Panc1 (cell line): ENCODE measurements around the gene LOXL3. TPM values are rescaled to one million over a fixed set of nuclear protein-coding genes. Genes with fewer than 3 reads are reported as not detected.

Source experiments
- ATAC-seq: fragments of 200-7000 bp; cut with Tn5 transposase; 2 replicates; pipeline ENCODE4 v1.9.1; 2020; ENCODE audit warnings: mild to moderate bottlenecking, moderate library complexity
- BruUV-seq: library from RNA; stranded (reverse); fragments of 400-500 nt; replicated peaks from 2 replicates; lab custom pipeline; 2021; lab: Mats Ljungman, UMichigan
- CTCF ChIA-PET: fragments of 300-600 bp; sonication (Branson Sonifier 250); formaldehyde crosslinking; loops from one replicate; lab custom pipeline; 2022; ENCODE audit warnings: antibody characterized with exemption; lab: Charles Lee
- POLR2A ChIA-PET: fragments of 300-600 bp; sonication (Branson Sonifier 250); formaldehyde crosslinking; loops from one replicate; lab custom pipeline; 2022; ENCODE audit warnings: antibody characterized with exemption; lab: Charles Lee
- DNase-seq: peaks from one replicate; pipeline ENCODE4 v3.0.0-alpha.2; 2010; ENCODE audit warnings: low read depth, low spot score
- H3K27ac ChIP-seq: 2 replicates; pipeline ENCODE4 v1.5.1; 2011; ENCODE audit warnings: mild to moderate bottlenecking, low read length, inconsistent platforms
- H3K27me3 ChIP-seq: fragments of 200-500 bp; sonication (Bioruptor generic); 2 replicates; pipeline ENCODE4 v1.6.0; 2014; ENCODE audit warnings: low read length, inconsistent platforms; ENCODE audit not compliant: control insufficient read depth, insufficient read depth
- H3K36me3 ChIP-seq: fragments of 200-500 bp; sonication (Bioruptor generic); 2 replicates; pipeline ENCODE4 v1.5.1; 2014; ENCODE audit warnings: inconsistent platforms, mild to moderate bottlenecking, low read length, moderate library complexity; ENCODE audit not compliant: control insufficient read depth, insufficient read depth
- H3K4me1 ChIP-seq: 2 replicates; pipeline ENCODE4 v1.5.1; 2011; ENCODE audit warnings: inconsistent platforms, mild to moderate bottlenecking, low read length, moderate library complexity; ENCODE audit not compliant: control insufficient read depth, insufficient read depth
- H3K4me3 ChIP-seq, 2 experiments: 2 replicates each; pipeline ENCODE4 v1.5.1; 2011 to 2012; ENCODE audit warnings: low read depth in 2 of 2, low read length in 2 of 2, mild to moderate bottlenecking in 2 of 2, inconsistent platforms in 1 of 2, moderate library complexity in 1 of 2
- H3K9me3 ChIP-seq: fragments of 200-500 bp; sonication (Bioruptor generic); 2 replicates; pipeline ENCODE4 v1.5.1; 2014; ENCODE audit warnings: low read depth, mild to moderate bottlenecking, inconsistent platforms, low read length, moderate library complexity; ENCODE audit not compliant: control insufficient read depth, insufficient read depth
- CTCF ChIP-seq: fragments of 450-650 bp; IDR thresholded peaks from 2 replicates; pipeline ENCODE4 v1.5.1; 2017; ENCODE audit warnings: mild to moderate bottlenecking
- POLR2AphosphoS5 ChIP-seq: IDR thresholded peaks from 2 replicates; pipeline ENCODE4 v1.6.1; 2012; ENCODE audit warnings: mild to moderate bottlenecking, low read depth, low read length, moderate library complexity
- SIN3A ChIP-seq: IDR thresholded peaks from 2 replicates; pipeline ENCODE4 v1.6.1; 2012; ENCODE audit warnings: low read depth, mild to moderate bottlenecking, low read length, moderate library complexity, borderline replicate concordance; ENCODE audit not compliant: insufficient read depth
- TCF7L2 ChIP-seq: IDR thresholded peaks from 2 replicates; pipeline ENCODE4 v1.6.1; 2011; ENCODE audit warnings: mild to moderate bottlenecking, low read depth, low read length, inconsistent platforms
- in situ Hi-C: cut with HindIII; loops from 2 replicates; pipeline ENCODE4 v1.10.0; 2016; ENCODE audit warnings: low sequenced_read_pairs, low pct_unique_long_range_greater_than_20kb
- intact Hi-C: fragments of 100-400 bp; cut with micrococcal nuclease; formaldehyde crosslinking; loops from one replicate; pipeline ENCODE4 v1.10.0; 2022; ENCODE audit not compliant: unreplicated experiment
- total RNA-seq: library from RNA; stranded (reverse); gene quantifications from one replicate; pipeline ENCODE4 v1.2.1, GENCODE V29; 2021; ENCODE audit not compliant: unreplicated experiment
- TF ChIP-seq, protein P1 (sequence below), 2 experiments: IDR thresholded peaks; 2 replicates each; pipeline ENCODE4 v1.6.1; 2011 to 2012; ENCODE audit warnings: low read depth in 2 of 2, control low read depth in 1 of 2, low read length in 1 of 2, mild to moderate bottlenecking in 1 of 2, moderate library complexity in 1 of 2; ENCODE audit not compliant: insufficient read depth in 1 of 2

LOXL3 gene
- total RNA-seq, 1 experiment from 2014 or later: 1.0 TPM

GRCh38 chr2:74597410-74597809 lies 43.7 kb upstream of the LOXL3 start:
- Histone ChIP-seq H3K27ac (no peak overlapping the region), H3K4me1 (no peaks in the 10 kb centered on the region), H3K27me3 (peaks cover 27% of the 10 kb centered on the region), H3K36me3 (no peaks in the 10 kb centered on the region), H3K9me3 (no peaks in the 10 kb centered on the region), H3K4me3 (no peak overlapping the region)
- intact Hi-C loops (no loop called here), in situ Hi-C loops (no loop called here)
- ChIA-PET CTCF (no interaction called here), POLR2A (interaction anchor here (0.7 kb wide), 1 partner anchor 8 kb away, joined by 18 read pairs; no protein-coding TSS in a partner anchor)
- ATAC-seq (no peak), DNase-seq (no peak)
- no TSS peak for BruUV-seq
- TF ChIP-seq, protein P1, sequence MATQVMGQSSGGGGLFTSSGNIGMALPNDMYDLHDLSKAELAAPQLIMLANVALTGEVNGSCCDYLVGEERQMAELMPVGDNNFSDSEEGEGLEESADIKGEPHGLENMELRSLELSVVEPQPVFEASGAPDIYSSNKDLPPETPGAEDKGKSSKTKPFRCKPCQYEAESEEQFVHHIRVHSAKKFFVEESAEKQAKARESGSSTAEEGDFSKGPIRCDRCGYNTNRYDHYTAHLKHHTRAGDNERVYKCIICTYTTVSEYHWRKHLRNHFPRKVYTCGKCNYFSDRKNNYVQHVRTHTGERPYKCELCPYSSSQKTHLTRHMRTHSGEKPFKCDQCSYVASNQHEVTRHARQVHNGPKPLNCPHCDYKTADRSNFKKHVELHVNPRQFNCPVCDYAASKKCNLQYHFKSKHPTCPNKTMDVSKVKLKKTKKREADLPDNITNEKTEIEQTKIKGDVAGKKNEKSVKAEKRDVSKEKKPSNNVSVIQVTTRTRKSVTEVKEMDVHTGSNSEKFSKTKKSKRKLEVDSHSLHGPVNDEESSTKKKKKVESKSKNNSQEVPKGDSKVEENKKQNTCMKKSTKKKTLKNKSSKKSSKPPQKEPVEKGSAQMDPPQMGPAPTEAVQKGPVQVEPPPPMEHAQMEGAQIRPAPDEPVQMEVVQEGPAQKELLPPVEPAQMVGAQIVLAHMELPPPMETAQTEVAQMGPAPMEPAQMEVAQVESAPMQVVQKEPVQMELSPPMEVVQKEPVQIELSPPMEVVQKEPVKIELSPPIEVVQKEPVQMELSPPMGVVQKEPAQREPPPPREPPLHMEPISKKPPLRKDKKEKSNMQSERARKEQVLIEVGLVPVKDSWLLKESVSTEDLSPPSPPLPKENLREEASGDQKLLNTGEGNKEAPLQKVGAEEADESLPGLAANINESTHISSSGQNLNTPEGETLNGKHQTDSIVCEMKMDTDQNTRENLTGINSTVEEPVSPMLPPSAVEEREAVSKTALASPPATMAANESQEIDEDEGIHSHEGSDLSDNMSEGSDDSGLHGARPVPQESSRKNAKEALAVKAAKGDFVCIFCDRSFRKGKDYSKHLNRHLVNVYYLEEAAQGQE (IDR thresholded peaks at IDR 0.05; ENCODE audit: insufficient read depth in 1 of 2, low read depth in 2 of 2, low read length in 1 of 2): no peak
- TF ChIP-seq TCF7L2: no peak

DNA sequence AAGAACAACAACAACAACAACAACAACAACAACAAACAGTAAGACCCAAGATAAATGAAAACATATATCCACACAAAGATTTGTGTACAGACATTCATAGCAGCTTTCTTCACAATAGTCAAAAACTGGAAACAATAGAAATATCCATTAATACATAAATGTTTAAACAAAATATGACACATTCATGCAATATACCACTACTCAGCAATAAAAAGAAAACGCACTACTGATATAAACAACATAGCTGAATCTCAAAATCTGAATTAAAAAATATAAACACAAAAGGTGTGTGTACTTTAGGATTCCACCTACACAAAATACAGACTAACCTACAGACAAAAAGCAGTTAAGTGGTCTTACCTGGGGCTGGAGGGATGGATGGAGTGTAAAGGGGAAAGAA lies 42.8 kb upstream of the LOXL3 start:
- Histone ChIP-seq H3K4me3 (no peak overlapping the region), H3K27me3 (peaks cover 23% of the 10 kb centered on the region), H3K9me3 (no peaks in the 10 kb centered on the region), H3K27ac (no peak overlapping the region), H3K36me3 (no peaks in the 10 kb centered on the region), H3K4me1 (no peaks in the 10 kb centered on the region)
- BruUV-seq: no TSS peak
- intact Hi-C loops (no loop called here), in situ Hi-C loops (no loop called here)
- TF ChIP-seq SIN3A (no peak), TCF7L2 (no peak), POLR2AphosphoS5 (no peak), CTCF (no peak)
- TF ChIP-seq, protein P1 (IDR thresholded peaks at IDR 0.05; ENCODE audit: insufficient read depth in 1 of 2, low read depth in 2 of 2, low read length in 1 of 2): no peak
- no peak for DNase-seq
- ATAC-seq: no peak
- ChIA-PET POLR2A (no interaction called here), CTCF (no interaction called here)
